ENCODE data around the gene RFPL2.
"Not testable (repeated sequence)": the region's sequence is repeated elsewhere in the genome, so short reads cannot be mapped to it uniquely, and the experiment has no call there.

The RFPL2 gene

DNA sequence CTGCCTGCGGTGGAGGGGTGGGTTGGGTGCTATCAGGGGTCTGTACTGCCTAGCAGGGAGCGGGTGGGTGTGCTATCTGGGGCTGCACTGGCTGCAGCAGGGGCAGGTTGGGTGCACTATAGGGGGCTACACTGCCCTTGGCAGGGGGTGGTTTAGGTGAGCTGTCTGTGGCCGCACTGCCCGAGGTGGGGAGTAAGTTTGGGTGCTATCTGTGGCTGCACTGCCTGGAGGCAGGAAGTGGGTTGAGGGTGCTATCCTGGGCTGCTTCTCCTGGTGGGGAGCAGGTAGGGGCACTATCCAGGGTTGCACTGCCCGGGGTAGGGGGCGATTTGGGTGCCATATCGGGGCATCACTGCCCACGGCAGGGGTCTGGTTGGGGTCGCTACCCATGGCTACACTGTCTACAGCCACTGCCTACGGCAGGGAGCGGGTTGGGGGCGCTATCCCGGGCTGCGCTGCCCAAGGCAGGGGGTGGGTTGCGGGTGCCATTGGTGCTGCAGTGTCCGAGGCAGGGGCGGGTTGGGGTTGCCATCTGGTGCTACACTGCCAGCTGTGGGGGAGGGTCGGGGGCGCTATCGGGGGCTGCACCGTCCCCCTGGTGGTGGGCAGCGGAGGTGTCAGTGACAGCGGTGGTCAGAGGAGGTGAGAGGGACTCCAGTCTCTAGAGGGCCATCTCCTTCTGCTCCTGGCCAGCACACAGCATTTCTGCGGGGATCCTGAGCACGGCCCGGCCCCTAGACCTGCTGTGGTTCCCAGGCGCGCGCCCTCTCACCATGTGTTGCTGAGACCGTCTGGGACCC lies 1.3 kb upstream of the RFPL2 start:
- no peak for DNase-seq

DNA sequence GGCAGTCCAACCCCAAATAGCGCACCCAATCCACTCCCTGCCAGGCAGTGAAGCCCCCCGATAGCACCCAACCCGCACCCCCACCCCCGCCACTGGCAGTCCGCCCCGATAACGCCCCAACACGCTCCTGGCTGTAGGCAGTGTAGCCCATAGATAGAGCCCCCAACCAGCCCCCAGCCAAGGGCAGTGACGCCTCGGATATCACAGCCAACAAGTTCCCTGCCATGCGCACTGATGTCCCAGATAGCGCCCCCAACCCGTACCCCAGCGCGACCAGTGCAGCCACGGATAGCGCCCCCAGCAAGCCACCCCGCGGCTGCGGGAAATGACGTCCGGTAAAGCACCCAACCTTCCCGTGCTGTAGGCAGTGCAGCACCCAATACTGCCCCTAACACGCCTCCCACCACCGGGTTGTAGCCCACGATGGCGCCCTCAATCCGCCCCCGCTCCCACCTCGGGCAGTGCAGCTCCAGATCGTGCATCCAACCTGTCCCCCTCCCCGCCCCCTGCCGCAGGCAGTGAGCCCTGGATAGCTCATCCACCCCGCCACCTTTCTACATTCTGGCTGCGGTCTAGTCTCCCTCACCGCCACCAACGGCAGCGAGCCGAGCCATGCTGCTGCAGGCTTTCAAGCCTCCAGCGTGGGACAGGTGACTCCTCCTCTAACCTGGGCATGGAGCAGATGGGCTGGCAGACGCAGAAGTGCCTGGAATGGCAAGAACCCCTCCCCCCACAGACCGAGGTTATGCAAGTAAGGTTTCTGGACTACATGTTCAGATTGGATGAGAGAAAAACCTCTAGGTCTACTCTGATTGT lies 625 bp downstream of the RFPL2 start:
- no peak for DNase-seq

DNA sequence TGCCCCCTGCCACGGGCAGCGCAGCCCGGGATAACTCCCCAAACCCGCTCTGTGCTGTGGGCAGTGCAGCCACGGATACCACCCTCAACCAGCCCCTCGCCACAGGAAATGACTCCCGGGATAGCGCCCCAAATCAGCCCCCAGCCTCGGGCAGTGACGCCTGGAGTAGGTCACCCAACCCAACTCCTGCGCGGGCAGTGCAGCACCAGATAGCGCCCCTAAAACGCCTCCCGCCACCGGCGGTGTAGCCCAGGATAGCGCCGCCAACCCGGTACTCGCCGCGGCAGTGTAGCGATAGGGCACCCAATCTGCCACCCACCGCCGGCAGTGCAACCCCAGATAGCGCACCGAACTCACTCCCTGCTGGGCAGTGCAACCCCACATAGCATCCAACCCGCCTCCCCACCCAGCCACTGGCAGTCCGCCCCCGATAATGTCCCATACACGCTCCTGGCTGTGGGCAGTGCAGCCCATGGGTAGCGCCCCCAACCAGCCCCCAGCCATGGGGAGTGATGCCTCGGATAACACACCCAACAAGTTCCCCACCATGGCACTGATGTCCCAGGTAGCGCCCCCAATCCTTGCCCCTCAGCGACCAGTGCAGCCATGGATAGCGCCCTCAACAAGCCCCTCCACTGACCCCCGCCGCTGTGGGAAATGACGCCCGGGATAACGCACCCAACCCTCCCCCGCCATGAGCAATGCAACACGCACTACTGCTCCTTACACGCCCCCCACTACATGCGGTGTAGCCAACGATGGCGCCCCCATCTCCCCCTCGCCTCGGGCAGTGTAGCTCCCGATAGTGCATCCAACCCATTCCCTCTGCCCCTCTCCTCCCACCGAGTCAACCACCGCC lies 1.5 kb downstream of the RFPL2 start:
- no peak for DNase-seq

DNA sequence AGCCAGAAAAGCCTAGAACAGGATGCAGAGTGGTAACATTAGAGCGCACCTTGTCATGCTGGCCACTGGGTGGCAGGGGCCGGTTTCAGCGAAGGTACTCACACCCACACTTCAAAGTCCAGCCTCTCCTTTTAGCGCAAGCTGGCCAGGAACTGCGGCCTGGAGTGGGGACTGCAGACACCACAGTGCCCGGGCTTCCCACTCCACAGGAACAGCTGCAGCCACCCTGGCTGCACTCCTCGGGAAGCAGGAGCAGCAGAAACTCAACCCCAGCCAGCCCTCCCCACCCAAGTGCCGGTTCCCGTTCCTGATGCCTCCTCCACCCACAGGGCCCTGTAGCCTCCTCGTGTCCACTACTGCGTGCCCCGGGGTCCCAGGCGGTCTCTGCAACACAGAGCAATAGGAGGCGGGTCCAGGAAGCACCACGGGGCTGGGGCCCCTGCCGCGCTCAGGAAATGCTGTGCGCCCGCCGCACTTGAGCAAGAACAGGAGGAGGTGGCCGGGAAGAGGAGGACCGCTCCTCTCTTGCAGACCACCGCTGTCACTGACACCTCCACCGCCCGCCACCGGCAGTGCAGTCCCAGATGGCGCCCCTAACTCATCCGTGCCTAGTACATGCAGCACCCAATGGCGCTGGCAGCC lies 2.2 kb downstream of the RFPL2 start:
- peak in 1 of 2 experiments; percentile 14 for DNase-seq

DNA sequence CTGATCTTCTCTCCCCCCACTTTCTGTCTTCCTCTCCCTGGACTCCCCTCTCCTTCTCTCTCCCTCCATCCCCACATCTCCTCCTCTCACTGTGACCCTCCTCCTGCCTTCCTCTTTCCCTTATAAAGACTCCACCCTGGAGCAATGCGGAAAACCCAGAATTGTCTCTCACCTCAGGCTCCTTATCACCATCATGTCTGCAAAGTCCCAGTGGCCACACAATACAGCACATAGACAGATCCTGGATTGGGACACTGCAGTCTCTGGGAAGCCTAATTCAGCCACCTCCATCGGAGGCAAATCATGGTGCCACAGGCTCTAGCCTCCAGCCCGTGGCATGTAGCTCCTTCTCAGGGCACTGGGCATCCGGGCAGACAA lies 2.7 kb downstream of the RFPL2 start:
- no peak for DNase-seq

DNA sequence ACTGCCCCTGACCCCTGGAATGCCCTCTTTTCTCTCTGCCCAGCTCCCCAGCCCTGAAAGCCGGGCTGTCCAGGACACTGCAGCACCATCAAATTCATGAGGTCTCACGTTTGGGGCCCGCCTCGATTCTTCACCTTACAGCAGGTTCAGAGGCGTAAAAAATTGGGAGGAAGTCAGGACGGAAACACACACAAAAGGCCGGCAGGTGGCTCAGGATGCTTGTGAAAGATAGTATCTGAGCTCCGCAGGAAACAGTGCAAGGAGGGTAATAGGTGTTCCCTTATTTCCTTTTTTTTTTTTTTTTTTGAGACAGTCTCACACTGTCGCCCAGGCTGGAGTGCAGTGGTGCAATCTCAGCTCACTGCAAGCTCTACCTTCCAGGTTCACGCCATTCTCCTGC lies 4.1 kb downstream of the RFPL2 start:
- no peak for DNase-seq

DNA sequence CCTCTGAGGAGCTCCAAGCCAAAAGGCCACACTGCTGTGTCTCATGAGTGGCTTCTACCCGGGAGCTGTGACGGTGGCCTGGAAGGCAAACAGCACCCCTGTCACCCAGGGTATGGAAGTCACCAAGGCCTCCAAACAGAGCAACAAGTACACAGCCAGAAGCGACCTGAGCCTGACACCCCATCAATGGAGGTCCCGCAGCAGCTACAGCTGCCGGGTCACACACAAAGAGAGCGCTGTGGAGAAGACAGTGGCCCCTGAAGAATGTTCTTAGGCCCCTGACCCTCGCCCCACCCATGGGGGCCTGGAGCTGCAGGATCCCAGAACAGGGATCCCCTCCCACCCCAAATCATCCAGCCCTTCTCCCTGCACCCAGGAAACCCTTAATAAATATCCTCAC lies 4.9 kb downstream of the RFPL2 start:
- no peak for DNase-seq

DNA sequence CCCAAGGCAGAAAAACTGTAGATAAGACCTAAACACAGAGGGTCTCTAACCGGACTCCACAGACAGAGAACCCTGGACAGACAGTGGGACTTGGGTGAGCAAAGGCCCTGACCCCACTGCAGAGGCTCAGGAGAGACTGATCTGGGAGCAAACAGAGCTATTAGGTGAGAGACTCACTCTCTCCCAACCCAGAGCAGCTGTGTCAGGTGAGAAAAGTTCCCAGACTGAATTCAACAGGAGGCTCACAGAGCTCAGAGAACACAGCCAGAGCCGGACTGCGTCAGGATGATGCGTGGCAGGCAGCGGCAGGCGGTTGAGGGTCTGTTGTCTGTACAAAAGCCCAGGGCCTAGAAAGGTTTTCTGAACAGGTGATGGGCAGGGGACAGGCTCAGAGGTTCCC lies 5.5 kb downstream of the RFPL2 start:
- no peak for DNase-seq

DNA sequence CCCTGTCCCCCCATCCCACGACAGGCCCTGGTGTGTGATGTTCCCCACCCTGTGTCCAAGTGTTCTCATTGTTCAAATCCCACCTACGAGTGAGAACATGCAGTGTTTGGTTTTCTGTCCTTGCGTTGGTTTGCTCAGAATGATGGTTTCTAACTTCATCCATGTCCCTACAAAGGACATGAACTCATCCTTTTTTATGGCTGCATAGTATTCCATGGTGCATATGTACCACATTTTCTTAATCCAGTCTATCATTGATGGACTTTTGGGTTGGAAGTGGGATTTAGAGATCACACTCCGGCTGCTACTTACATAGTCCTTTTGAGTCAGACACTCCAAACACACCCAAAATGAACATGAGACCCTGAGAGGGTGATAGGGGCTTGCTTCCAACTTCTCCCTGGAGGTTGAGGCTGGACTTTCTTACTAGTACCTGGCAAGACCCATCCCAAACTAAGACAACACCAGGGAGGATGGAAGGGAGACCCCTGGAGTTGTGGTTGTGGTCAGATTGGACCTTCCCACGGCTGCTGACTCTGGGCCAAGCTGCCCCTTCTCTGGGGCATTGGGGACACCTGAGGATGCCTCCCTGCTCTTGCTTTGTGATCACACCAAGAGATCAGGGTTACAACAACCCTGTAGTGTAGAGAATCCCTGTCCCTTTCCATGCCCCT lies 7.2 kb downstream of the RFPL2 start:
- not testable (repeated sequence) for DNase-seq

DNA sequence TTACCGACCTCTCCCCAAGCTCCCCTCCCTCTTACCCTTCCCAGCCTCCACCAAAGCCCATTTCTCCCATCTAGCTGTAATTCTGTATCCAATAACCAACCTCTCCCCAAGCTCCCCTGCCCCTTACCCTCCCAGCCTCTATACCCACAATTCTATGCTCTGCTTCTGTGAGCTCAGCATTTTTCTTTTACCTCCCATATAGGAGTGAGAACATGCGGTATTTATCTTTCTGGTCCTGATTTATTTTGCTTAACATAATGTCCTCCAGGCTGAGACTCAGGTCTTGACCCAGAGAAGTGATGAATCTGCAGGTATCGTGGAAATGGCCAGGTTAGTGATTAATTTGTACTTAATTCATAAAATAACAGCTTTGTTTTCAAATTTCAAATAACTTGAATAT lies 9.0 kb downstream of the RFPL2 start:
- not testable (repeated sequence) for DNase-seq

DNA sequence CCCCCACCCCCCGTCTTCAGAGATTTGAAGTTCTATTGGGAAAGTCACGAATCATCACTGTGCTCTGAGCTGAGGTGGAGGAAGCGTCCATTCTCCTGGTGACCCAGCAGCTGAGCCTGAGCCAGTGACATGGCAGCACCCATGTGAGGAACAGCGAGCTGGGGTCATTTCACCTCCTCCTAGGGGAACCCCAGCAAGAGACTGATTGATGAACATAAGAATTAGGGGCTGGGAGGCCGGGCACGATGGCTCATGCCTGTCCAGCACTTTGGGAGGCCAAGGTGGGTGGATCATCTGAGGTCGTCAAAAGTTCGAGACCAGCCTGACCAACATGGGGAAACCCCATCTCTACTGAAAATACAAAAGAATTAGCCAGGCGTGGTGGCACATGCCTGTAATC lies 11.5 kb downstream of the RFPL2 start:
- DNase-seq = not testable (repeated sequence)

DNA sequence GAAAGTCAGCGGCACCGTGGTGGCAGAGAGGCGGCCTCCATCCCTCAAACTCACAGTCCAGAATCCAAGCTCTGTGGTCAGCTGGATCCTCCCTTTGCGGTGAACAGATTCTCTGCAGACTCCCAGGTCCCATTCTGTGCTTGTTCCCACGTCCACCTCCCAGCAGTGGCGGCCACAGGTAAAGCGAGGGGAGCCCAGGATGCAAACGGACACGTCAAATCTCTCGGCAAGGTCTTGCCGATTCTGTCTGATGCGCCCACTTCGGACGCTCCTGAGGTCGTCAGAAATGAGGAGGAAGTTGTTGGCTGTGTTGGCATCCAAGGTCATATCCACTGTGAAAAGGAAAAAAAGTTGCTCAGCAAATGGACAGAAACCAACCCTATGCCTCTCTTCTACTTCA lies 13.9 kb downstream of the RFPL2 start:
- not testable (repeated sequence) for DNase-seq

DNA sequence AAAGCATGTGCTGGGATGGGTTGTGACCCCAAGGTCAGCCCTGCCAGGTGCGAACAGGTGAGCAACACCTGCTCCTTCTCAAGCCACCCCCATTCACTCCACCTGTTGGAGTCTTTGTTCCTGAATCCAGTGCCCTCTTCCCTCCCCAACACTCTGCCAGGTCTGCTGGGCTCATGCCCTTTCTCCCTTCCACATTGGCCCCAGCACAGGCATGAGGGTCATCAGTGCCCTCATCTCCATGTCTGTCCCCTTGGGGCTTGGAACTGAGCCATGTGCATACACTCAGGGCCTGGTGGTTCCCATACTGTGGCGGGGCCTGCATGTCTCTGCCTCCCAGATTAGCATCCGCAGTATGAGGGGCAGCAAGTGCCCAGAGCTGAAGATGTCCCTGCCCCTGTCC lies 19.1 kb downstream of the RFPL2 start:
- no peak for DNase-seq

DNA sequence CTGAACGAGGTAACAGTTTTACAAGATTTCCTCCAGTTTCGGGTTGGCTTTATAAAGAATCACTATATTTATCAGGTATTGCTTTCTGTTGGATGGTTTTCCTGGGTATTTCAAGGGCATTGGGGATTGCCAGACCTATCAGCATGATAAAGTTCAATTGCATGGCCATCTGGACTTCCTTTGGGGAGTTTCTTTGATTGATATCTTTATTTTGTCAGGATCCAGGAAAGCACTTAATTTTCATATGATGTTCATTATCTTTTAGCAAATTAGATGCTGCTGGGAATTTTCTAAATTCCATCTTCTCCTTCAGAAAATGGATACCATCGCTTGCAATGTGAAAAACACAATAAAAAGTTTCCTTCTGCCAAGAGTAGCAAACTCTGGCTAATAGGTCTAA lies 21.2 kb downstream of the RFPL2 start:
- DNase-seq = no peak

DNA sequence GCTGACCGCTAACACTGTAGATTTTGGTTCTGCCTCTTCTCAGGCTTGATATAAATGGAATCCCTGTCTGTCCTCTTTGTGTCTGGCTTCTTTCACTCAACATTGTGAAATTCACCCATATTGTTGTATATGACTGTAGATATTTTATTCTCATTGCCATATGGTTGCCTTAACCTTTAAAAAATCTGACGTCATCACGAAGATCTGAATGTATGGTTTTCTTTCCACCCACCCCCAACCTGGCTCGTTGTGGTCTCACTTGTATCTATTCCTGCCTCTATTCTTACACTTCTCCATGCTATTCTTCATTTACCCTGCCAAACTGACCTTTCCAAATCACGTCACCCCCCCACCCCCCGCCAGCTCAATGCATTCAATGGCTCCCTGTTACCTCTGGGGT lies 23.8 kb downstream of the RFPL2 start:
- DNase-seq = no peak

DNA sequence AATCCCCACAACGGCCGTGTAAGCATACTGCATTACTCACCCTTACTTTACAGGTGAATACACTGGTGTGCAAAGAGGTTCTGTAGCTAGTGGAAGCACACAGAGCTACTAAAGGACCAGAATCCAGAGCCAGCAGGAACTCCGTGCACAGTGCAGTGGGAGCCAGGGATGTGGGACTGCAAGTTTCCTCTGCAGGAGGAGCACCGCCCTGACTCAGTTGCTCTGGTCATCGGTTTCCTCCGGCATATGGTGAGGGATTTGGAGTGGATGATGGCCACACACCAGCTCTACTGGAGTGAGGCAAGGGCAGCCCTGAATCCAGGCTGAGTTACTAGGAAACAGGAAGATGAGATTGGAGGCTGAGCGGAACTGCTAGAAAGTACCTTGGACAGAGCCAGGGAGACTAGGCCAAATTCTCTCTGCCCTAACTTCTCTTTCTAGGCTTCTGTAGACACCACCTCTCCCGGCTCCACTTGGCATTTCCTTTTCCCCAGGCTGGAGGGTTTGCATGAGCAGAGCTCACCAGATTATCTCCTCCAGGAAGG lies 27.6 kb downstream of the RFPL2 start:
- no peak for DNase-seq

DNA sequence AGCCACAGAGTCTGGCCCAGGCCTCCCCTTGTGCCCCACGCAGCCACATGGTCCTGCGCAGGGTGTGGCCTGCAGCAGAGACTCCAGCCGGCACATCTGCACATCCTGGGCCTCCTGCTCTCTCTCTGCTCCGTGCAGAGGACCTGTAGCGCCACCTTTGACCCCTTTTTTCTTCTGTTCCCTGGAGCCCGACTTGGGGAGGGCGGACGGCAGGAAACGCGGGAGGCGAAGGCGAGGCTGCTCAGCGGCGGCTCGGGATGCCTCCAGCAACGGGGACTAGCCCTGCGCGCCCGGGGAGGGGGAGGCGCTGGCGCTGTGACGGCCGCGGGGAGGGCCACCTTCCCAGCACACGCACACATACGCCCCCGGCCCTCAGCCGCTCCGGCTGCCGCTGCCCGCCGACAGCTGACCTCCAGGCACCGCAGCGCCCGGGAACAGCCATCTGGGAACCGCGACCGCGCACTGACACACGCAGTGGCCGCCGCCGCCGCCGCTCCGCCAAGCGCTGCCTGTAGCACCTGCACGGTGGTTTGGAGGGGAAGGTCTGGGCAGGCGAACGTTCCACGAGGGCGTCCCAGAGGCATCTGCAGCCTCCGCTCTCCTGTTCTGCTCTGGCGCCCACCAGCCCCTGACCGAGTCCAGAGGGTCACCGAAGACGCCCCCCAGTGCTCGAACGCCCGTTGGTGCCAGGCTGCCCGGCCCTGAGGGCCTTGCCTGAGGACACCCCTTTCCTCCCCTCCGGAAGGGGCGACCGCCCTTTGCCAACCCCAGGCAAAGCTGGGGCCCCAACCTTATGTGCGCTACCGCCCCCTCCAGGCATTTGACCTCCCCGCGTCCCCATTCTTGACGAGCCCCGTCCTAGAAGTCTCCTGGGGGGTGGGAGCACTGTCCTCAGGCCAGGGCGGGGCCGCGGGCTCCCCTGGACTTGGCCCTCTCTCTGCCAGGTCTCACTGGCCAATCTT lies 28.9 kb downstream of the RFPL2 start:
- DNase-seq = no peak

DNA sequence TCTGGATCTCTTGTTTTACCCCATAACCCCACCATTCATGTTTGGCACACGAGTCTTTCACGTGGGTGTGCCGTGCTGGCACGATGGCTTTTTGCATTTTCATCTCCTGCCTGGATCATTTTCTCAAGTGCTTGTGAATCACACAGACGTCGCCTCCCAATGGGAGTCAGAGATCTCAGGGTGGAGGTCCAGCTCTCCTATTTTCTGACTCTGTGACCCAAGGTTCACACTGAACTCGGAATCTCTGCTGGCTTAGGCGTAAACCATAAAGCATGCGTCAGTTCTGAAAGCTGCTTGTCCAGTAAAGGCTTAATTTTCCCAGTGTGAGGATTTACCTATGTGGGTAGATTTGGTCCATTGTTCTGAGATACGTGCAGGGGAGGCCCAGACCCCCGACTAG lies 29.8 kb downstream of the RFPL2 start:
- no peak for DNase-seq

DNA sequence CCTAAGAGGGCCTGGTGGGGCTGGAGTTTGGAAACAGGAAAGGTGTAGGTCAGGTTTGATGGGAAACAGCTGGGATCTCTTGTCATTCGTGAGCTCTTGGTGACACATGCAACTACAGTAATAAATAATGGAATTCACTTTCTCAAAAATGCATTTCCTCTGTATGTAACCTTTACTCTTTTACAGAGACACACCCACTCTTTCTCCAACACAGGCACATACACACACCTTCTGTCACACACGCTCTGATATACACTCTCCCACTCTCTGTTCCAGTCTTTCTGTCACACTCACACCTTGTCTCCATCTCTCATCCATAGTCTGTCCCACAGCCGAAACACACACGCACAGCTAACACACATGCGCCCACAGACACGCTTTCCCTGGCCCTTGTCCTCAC lies 39.2 kb downstream of the RFPL2 start:
- no peak for DNase-seq

DNA sequence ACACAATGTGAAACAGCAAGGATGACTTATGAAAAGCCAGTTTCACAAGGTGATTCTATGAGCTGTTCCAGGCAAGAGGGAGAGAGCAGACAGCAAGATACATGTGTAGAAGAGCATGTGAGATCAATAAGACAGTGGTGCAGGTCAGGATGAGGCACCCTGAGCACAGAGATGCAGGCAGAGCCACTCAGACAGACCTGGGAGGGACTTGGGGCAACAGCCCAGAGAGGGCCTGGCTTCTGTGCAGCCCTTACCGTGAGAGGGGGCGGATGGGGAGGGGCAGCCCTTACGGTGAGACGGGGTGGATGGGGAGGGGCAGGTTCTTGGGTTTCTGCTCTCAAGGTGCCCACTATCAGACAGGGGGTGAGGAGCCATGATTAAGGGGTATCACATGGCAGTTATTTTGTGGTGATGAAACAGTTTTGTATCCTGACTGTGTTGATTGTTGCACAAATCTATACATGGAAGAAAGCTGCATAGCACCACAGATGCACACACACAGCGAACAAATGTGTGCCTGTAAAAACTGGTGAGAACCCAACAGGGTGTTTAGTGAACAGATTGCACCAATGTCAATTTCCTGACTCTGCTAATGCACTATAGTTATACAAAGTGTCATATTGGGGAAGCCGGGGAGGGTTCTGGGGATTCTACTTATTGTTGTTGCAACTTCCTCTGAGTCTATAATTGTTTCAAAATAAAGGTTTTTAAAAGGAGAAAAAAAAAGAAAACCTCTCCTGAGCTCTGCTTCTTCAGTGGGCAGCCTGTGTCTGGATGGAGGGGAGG lies 40.6 kb downstream of the RFPL2 start:
- DNase-seq = no peak
